HG02763 (cell line): ENCODE data around the gene NTN1.

Experiments used
- ATAC-seq: cut with Tn5 transposase; IDR thresholded peaks from one replicate; pipeline ENCODE4 v1.9.1; 2021; ENCODE audit warnings: mild to moderate bottlenecking, moderate library complexity; ENCODE audit not compliant: unreplicated experiment

NTN1 gene

GRCh38 chr17:9120471-9120870 is 99.2 kb downstream of the NTN1 start:
- ATAC-seq: no peak

GRCh38 chr17:9121186-9121820 is 100.0 kb downstream of the NTN1 start:
- no peak for ATAC-seq

GRCh38 chr17:9123594-9124553 is 102.6 kb downstream of the NTN1 start:
- ATAC-seq: no peak

- no peak for ATAC-seq
Observed at GRCh38 chr17:9124554-9124935, 103.2 kb downstream of the NTN1 start.

GRCh38 chr17:9125722-9126121 is 104.4 kb downstream of the NTN1 start:
- no peak for ATAC-seq

- ATAC-seq: no peak
Observed at GRCh38 chr17:9127340-9127739, 106.0 kb downstream of the NTN1 start.

GRCh38 chr17:9131371-9131770 is 110.1 kb downstream of the NTN1 start:
- ATAC-seq: no peak

- no peak for ATAC-seq
Observed at GRCh38 chr17:9132291-9132690, 111.0 kb downstream of the NTN1 start.

- ATAC-seq: no peak
Observed at GRCh38 chr17:9132944-9133610, 111.8 kb downstream of the NTN1 start.

- ATAC-seq: no peak
Observed at GRCh38 chr17:9138161-9138717, 116.9 kb downstream of the NTN1 start.

- no peak for ATAC-seq
Observed at GRCh38 chr17:9139695-9140094, 118.4 kb downstream of the NTN1 start.

GRCh38 chr17:9140550-9141424 is 119.5 kb downstream of the NTN1 start:
- no peak for ATAC-seq

GRCh38 chr17:9141425-9141753 is 120.1 kb downstream of the NTN1 start:
- no peak for ATAC-seq

- no peak for ATAC-seq
Observed at GRCh38 chr17:9142772-9143494, 121.6 kb downstream of the NTN1 start.

GRCh38 chr17:9144502-9145249 is 123.4 kb downstream of the NTN1 start:
- ATAC-seq: no peak

GRCh38 chr17:9146064-9146463 is 124.8 kb downstream of the NTN1 start:
- ATAC-seq: no peak

GRCh38 chr17:9148905-9149525 is 127.7 kb downstream of the NTN1 start:
- no peak for ATAC-seq

- no peak for ATAC-seq
Observed at GRCh38 chr17:9150446-9151090, 129.3 kb downstream of the NTN1 start.
